IMR-90 (cell line): ENCODE results near the gene APOL5. TPM values are rescaled to one million over a fixed set of nuclear protein-coding genes. Genes with fewer than 3 reads are reported as not detected.

Experiments used
- ATAC-seq: fragments of 200-7000 bp; cut with Tn5 transposase; 2 replicates; pipeline ENCODE4 v1.9.1; 2020; ENCODE audit warnings: low read depth, mild to moderate bottlenecking, moderate library complexity
- BruUV-seq: library from RNA; stranded (reverse); fragments of 400-500 nt; replicated peaks from 2 replicates; lab custom pipeline; 2021; lab: Mats Ljungman, UMichigan
- CTCF ChIA-PET: fragments of 300-600 bp; formaldehyde crosslinking; extraction: SDS; loops from one replicate; lab custom pipeline; 2021; ENCODE audit warnings: antibody characterized with exemption; lab: Yijun Ruan, JAX
- POLR2A ChIA-PET: fragments of 300-600 bp; sonication (Branson Sonifier 250); formaldehyde crosslinking; loops from one replicate; lab custom pipeline; 2022; ENCODE audit warnings: antibody characterized with exemption; ENCODE audit not compliant: unreplicated experiment; lab: Charles Lee
- DNase-seq: peaks from one replicate; pipeline ENCODE4 v3.0.0; 2013
- H2AFZ ChIP-seq: replicated peaks from 2 replicates; pipeline ENCODE3; 2013; ENCODE audit warnings: low read length, mild to moderate bottlenecking; ENCODE audit not compliant: poor library complexity
- H2AK5ac ChIP-seq: 2 replicates; pipeline ENCODE4 v1.6.1; 2013; ENCODE audit warnings: low read depth, low read length, inconsistent platforms
- H2AK9ac ChIP-seq: replicated peaks from 2 replicates; pipeline ENCODE3; 2013; ENCODE audit warnings: mild to moderate bottlenecking, low read depth, low read length, moderate library complexity; ENCODE audit not compliant: poor library complexity
- H2BK120ac ChIP-seq: 2 replicates; pipeline ENCODE4 v1.6.1; 2013; ENCODE audit warnings: low read depth, low read length, inconsistent platforms
- H2BK15ac ChIP-seq: 3 replicates; pipeline ENCODE4 v1.6.1; 2013; ENCODE audit warnings: low read depth, low read length, inconsistent platforms
- H2BK20ac ChIP-seq: 2 replicates; pipeline ENCODE4 v1.6.1; 2013; ENCODE audit warnings: low read depth, mild to moderate bottlenecking, inconsistent platforms, low read length, moderate library complexity
- H2BK5ac ChIP-seq: 2 replicates; pipeline ENCODE4 v1.6.1; 2013; ENCODE audit warnings: mild to moderate bottlenecking, low read depth, low read length, inconsistent platforms; ENCODE audit not compliant: poor library complexity, severe bottlenecking
- H3K14ac ChIP-seq: replicated peaks from 2 replicates; pipeline ENCODE4 v1.6.1; 2013; ENCODE audit warnings: low read depth, low read length, inconsistent platforms
- H3K18ac ChIP-seq: 2 replicates; pipeline ENCODE4 v1.6.1; 2013; ENCODE audit warnings: low read depth, low read length, control low read depth
- H3K23ac ChIP-seq: 2 replicates; pipeline ENCODE4 v1.6.1; 2013; ENCODE audit warnings: low read depth, low read length, inconsistent platforms
- H3K27ac ChIP-seq: 2 replicates; pipeline ENCODE4 v1.5.1; 2013; ENCODE audit warnings: mild to moderate bottlenecking, control low read depth, low read length; ENCODE audit not compliant: insufficient read depth
- H3K27me3 ChIP-seq: 2 replicates; pipeline ENCODE4 v1.6.1; 2013; ENCODE audit warnings: low read length; ENCODE audit not compliant: control insufficient read depth, insufficient read depth
- H3K36me3 ChIP-seq: 2 replicates; pipeline ENCODE4 v1.6.1; 2013; ENCODE audit warnings: low read length, mixed read lengths; ENCODE audit not compliant: control insufficient read depth, insufficient read depth
- H3K4ac ChIP-seq: 2 replicates; pipeline ENCODE4 v1.6.1; 2013; ENCODE audit warnings: low read depth, low read length, inconsistent platforms
- H3K4me1 ChIP-seq: 2 replicates; pipeline ENCODE4 v1.6.1; 2013; ENCODE audit warnings: low read length, mixed read lengths; ENCODE audit not compliant: control insufficient read depth, insufficient read depth
- H3K4me2 ChIP-seq: 2 replicates; pipeline ENCODE4 v1.6.1; 2013; ENCODE audit warnings: low read depth, mild to moderate bottlenecking, control low read depth, low read length, moderate library complexity
- H3K4me3 ChIP-seq: 2 replicates; pipeline ENCODE4 v1.5.1; 2013; ENCODE audit warnings: low read depth, mild to moderate bottlenecking, control low read depth, low read length, moderate library complexity; ENCODE audit not compliant: insufficient read depth
- H3K56ac ChIP-seq: 2 replicates; pipeline ENCODE4 v1.6.1; 2013; ENCODE audit warnings: low read length, inconsistent platforms; ENCODE audit not compliant: insufficient read depth; ENCODE audit errors: extremely low read depth
- H3K79me1 ChIP-seq, 2 experiments: 2 replicates each; pipeline ENCODE4 v1.6.1; 2013; ENCODE audit warnings: low read length in 2 of 2, inconsistent platforms in 1 of 2, low read depth in 1 of 2
- H3K9ac ChIP-seq: 2 replicates; pipeline ENCODE4 v1.6.1; 2013; ENCODE audit warnings: low read depth, low read length, control low read depth
- H3K9me1 ChIP-seq: 2 replicates; pipeline ENCODE4 v1.6.1; 2013; ENCODE audit warnings: low read length, inconsistent platforms; ENCODE audit not compliant: insufficient read depth
- H3K9me3 ChIP-seq: 2 replicates; pipeline ENCODE4 v1.6.1; 2013; ENCODE audit warnings: low read length; ENCODE audit not compliant: control insufficient read depth, insufficient read depth
- H4K20me1 ChIP-seq: 2 replicates; pipeline ENCODE4 v1.6.1; 2013; ENCODE audit warnings: low read length, inconsistent platforms; ENCODE audit not compliant: insufficient read depth
- H4K5ac ChIP-seq: 2 replicates; pipeline ENCODE4 v1.6.1; 2013; ENCODE audit warnings: mild to moderate bottlenecking, low read depth, low read length, control low read depth
- H4K8ac ChIP-seq, 2 experiments: 2 replicates each; pipeline ENCODE4 v1.6.1; 2013; ENCODE audit warnings: low read depth in 2 of 2, low read length in 2 of 2, control low read depth in 1 of 2, inconsistent platforms in 1 of 2
- H4K91ac ChIP-seq: 2 replicates; pipeline ENCODE4 v1.6.1; 2013; ENCODE audit warnings: low read depth, low read length, inconsistent platforms; ENCODE audit not compliant: insufficient read depth
- BHLHE40 ChIP-seq: fragments of 150-350 bp; IDR thresholded peaks from 2 replicates; pipeline ENCODE4 v1.6.1; 2016; ENCODE audit warnings: mild to moderate bottlenecking, low read depth, low read length
- CEBPB ChIP-seq: IDR thresholded peaks from 2 replicates; pipeline ENCODE4 v1.6.1; 2012; ENCODE audit warnings: low read depth, low read length, improper control_type of control experiment
- CHD1 ChIP-seq: IDR thresholded peaks from 2 replicates; pipeline ENCODE4 v1.6.1; 2012; ENCODE audit warnings: low read depth, low read length, improper control_type of control experiment
- CTCF ChIP-seq: conservative IDR thresholded peaks from 2 replicates; pipeline ENCODE4 v1.5.1; 2012; ENCODE audit warnings: mild to moderate bottlenecking, low read depth, low read length, improper control_type of control experiment
- FOS ChIP-seq: fragments of 150-350 bp; IDR thresholded peaks from 2 replicates; pipeline ENCODE4 v1.6.1; 2016; ENCODE audit warnings: low read depth, low read length
- MAZ ChIP-seq: IDR thresholded peaks from 2 replicates; pipeline ENCODE4 v1.6.1; 2012; ENCODE audit warnings: low read depth, mild to moderate bottlenecking, low read length, improper control_type of control experiment, moderate library complexity, borderline replicate concordance
- MXI1 ChIP-seq: IDR thresholded peaks from 2 replicates; pipeline ENCODE4 v1.6.1; 2012; ENCODE audit warnings: low read depth, mild to moderate bottlenecking, low read length, moderate library complexity, borderline replicate concordance
- NFE2L2 ChIP-seq: fragments of 150-350 bp; IDR thresholded peaks from 2 replicates; pipeline ENCODE4 v1.6.1; 2016; ENCODE audit warnings: low read depth, mild to moderate bottlenecking, low read length
- POLR2A ChIP-seq: IDR thresholded peaks from 2 replicates; pipeline ENCODE4 v1.6.1; 2012; ENCODE audit warnings: mild to moderate bottlenecking, low read depth, low read length
- RAD21 ChIP-seq: IDR thresholded peaks from 2 replicates; pipeline ENCODE4 v1.6.1; 2012; ENCODE audit warnings: low read length, improper control_type of control experiment
- RCOR1 ChIP-seq: IDR thresholded peaks from 2 replicates; pipeline ENCODE4 v1.6.1; 2012; ENCODE audit warnings: mild to moderate bottlenecking, low read length, improper control_type of control experiment; ENCODE audit not compliant: insufficient replicate concordance
- RFX5 ChIP-seq: IDR thresholded peaks from 2 replicates; pipeline ENCODE4 v1.8.0; 2012; ENCODE audit warnings: low read depth, mild to moderate bottlenecking, low read length, moderate library complexity
- SMC3 ChIP-seq: fragments of 150-350 bp; IDR thresholded peaks from 2 replicates; pipeline ENCODE4 v1.6.1; 2016; ENCODE audit warnings: low read depth, mild to moderate bottlenecking, antibody characterized with exemption, low read length, moderate library complexity
- WGBS, 2 experiments: methylation state at CpG; one replicate each; pipeline versions ENCODE4 v1.1.5 to v1.1.7; 2013; ENCODE audit warnings: missing lambda C conversion rate in 2 of 2; ENCODE audit not compliant: insufficient read length in 1 of 2; ENCODE audit errors: extremely low coverage in 2 of 2; 5-methylcytosine and 5-hydroxymethylcytosine counted together
- dilution Hi-C: fragments of 300-500 bp; cut with HindIII; formaldehyde crosslinking; loops from one replicate; pipeline ENCODE4 v1.14.3; 2018; ENCODE audit warnings: low sequenced_read_pairs; ENCODE audit not compliant: unreplicated experiment
- in situ Hi-C: fragments of 300-500 bp; cut with MboI; formaldehyde crosslinking; loops from 3 replicates; pipeline ENCODE4 v1.14.3; 2019; ENCODE audit warnings: low sequenced_read_pairs, inconsistent platforms, mixed read lengths
- intact Hi-C: fragments of 100-400 bp; cut with micrococcal nuclease; formaldehyde crosslinking; loops from 2 replicates; pipeline ENCODE4 v1.10.0; 2022
- polyA plus RNA-seq, 3 experiments: library from polyadenylated mRNA; depleted of rRNA; stranded (reverse); fragments of >200 nt; gene quantifications; 2 replicates each; pipeline ENCODE4 v1.2.3, GENCODE V29; 2012; ENCODE audit warnings: low replicate concordance in 1 of 3
- total RNA-seq: library from RNA; depleted of rRNA; stranded (reverse); fragments of >200 nt; gene quantifications from 2 replicates; pipeline ENCODE4 v1.2.3, GENCODE V29; 2012
- TF ChIP-seq, protein P1 (sequence below): fragments of 150-350 bp; IDR thresholded peaks from 2 replicates; pipeline ENCODE4 v1.6.1; 2016; ENCODE audit warnings: low read depth, mild to moderate bottlenecking, low read length, moderate library complexity, borderline replicate concordance
- TF ChIP-seq, protein P2 (sequence below): fragments of 150-350 bp; IDR thresholded peaks from 2 replicates; pipeline ENCODE4 v1.6.1; 2017; ENCODE audit warnings: mild to moderate bottlenecking, antibody characterized with exemption, low read length, low read depth

APOL5 gene
- total and polyA plus RNA-seq, 2 of the 4 experiments (the other 2 are of a cell fraction): 0.15 to 0.18 TPM

DNA sequence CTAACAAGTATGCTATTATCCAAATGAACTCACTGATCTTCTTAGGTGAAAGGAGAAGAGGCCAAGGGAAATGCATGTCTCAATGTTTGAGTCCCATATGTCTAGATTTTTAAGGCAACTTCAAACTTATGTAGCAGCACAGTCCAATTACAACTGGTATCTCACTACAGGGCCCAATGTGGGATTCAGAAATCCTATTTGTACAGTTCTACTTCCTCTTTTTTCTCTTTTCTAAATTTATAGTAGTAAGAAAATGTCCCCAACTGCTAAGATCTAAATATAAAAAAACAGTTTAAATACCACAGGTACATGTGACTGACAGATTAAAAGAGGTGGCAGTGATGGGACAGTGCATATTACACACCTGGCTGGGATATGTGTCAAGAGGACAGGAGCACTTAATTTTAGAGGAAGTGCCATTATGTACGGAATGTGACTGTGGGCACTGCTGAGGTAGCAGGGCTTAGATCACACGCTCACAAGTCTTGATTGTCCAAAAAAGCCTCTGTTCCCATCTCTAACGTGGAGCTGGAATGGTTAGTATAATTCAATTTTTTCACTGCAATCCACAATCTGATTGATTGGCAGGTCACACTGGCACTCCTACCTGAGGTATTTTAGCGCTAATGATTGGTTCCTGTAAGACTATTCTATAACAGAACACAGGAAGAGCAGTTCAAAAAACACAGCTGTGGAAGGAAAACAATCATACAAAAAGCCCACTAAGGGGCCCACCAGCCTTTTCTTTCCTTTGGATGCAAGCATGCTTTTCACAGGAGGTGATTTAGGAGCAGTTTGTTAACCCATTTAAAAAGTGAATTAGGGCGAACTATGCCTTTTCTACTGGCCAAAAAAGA is 34.6 kb downstream of the APOL5 start:
- H3K14ac ChIP-seq: no peak overlapping the region
- peaks cover 11% of the 10 kb centered on the region for H3K36me3 ChIP-seq
- no peak for DNase-seq
- intact Hi-C loops: no loop called here
- in situ Hi-C loops: no loop called here
- H4K20me1 ChIP-seq: no peaks in the 10 kb centered on the region
- H3K9me1 ChIP-seq: peaks cover 9% of the 10 kb centered on the region
- no peaks in the 10 kb centered on the region for H3K9me3 ChIP-seq
- H3K27ac ChIP-seq: no peak overlapping the region
- H4K5ac ChIP-seq: 0 out of 2 replicates have a peak overlapping the region, but pooled peaks have one; percentile 41
- no peak for ATAC-seq
- ChIA-PET CTCF (no interaction called here), POLR2A (no interaction called here)
- H3K56ac ChIP-seq: no peak overlapping the region
- H3K4ac ChIP-seq: no peak overlapping the region
- no peak overlapping the region for H2AK5ac ChIP-seq
- dilution Hi-C loops: no loop called here
- H3K4me3 ChIP-seq: no peak overlapping the region
- no peak overlapping the region for H4K91ac ChIP-seq
- H3K23ac ChIP-seq: no peak overlapping the region
- H2BK5ac ChIP-seq: peak overlapping the region; percentile 2
- no TSS peak for BruUV-seq
- H3K9ac ChIP-seq: no peak overlapping the region
- H3K79me1 ChIP-seq: peaks cover 14 to 46% of the 10 kb centered on the region in 2 experiments
- H2BK15ac ChIP-seq: no peak overlapping the region
- no peak overlapping the region for H2AK9ac ChIP-seq
- no peak overlapping the region for H2AFZ ChIP-seq
- no peaks in the 10 kb centered on the region for H3K27me3 ChIP-seq
- H2BK120ac ChIP-seq: no peak overlapping the region
- no peak overlapping the region; a peak in 1 of 4 replicates for H4K8ac ChIP-seq
- no peak overlapping the region for H2BK20ac ChIP-seq
- WGBS, 2 experiments: no CpG with 5 or more reads among the region's 5 CpGs
- H3K4me1 ChIP-seq: peaks cover 7% of the 10 kb centered on the region
- H3K4me2 ChIP-seq: peak overlapping the region; percentile 79
- H3K18ac ChIP-seq: peak overlapping the region; percentile 62; the same call in 1 of the 2 replicates
- TF ChIP-seq BHLHE40 (no peak), RCOR1 (no peak), RAD21 (no peak), CEBPB (no peak), FOS (no peak), POLR2A (no peak), CHD1 (no peak), MXI1 (no peak), SMC3 (no peak), NFE2L2 (no peak), MAZ (no peak), RFX5 (no peak), CTCF (no peak)
- TF ChIP-seq, protein P1, sequence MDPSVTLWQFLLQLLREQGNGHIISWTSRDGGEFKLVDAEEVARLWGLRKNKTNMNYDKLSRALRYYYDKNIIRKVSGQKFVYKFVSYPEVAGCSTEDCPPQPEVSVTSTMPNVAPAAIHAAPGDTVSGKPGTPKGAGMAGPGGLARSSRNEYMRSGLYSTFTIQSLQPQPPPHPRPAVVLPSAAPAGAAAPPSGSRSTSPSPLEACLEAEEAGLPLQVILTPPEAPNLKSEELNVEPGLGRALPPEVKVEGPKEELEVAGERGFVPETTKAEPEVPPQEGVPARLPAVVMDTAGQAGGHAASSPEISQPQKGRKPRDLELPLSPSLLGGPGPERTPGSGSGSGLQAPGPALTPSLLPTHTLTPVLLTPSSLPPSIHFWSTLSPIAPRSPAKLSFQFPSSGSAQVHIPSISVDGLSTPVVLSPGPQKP: no peak
- TF ChIP-seq, protein P2, sequence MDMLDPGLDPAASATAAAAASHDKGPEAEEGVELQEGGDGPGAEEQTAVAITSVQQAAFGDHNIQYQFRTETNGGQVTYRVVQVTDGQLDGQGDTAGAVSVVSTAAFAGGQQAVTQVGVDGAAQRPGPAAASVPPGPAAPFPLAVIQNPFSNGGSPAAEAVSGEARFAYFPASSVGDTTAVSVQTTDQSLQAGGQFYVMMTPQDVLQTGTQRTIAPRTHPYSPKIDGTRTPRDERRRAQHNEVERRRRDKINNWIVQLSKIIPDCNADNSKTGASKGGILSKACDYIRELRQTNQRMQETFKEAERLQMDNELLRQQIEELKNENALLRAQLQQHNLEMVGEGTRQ: no peak
